ENCODE data around the gene TPRX1.
"Not testable (repeated sequence)": the region's sequence is repeated elsewhere in the genome, so short reads cannot be mapped to it uniquely, and the experiment has no call there.

Gene TPRX1

GRCh38 chr19:47768604-47769003, 35.7 kb downstream of the TPRX1 start:
- DNase-seq (ENCODE audit: low spot score): no peak

- DNase-seq (ENCODE audit: low spot score): no peak
These were observed 37.0 kb downstream of the TPRX1 start for GRCh38 chr19:47767349-47767748.

- DNase-seq (ENCODE audit: low spot score): no peak
These were observed 37.7 kb downstream of the TPRX1 start for GRCh38 chr19:47766670-47767069.

GRCh38 chr19:47766359-47766620, 38.1 kb downstream of the TPRX1 start:
- DNase-seq (ENCODE audit: low spot score): no peak

GRCh38 chr19:47765523-47766358, 38.6 kb downstream of the TPRX1 start:
- DNase-seq (ENCODE audit: low spot score): peak; percentile 70

- DNase-seq (ENCODE audit: low spot score): not testable (repeated sequence)
These were observed 39.6 kb downstream of the TPRX1 start for GRCh38 chr19:47764705-47765104.

DNA sequence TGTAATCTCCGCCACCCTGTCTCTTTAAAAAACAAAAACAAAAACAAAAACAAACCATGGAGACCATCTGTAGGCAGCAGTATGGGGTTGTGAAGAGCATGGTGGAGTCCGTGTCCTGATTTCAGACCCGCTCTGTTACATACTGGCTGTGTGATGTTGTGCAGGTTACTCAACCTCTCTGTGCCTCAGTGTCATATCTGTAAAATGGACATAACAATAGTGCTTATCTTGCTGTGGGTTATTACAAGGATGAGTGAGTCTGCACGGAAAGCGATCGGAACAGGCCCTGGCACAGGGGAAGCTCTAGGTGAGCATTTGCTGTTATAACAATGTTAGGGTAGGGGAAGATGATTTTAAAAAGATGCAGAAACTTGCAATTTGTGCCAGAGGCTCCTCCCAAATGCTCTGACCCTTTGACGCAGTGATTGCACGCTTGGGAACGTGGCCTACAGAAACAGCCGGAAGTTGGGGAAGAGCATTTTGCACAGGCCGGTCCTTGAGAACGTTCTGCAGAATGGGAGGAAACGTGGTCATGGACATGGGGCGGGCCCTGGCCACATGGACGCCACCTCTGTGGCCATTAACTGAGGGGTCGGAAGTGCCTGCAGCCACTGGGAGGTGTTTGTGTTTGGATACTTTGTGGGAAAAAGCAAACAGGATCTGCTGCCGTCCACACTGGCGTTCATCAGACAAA, 41.6 kb downstream of the TPRX1 start:
- DNase-seq (ENCODE audit: low spot score): no peak

DNA sequence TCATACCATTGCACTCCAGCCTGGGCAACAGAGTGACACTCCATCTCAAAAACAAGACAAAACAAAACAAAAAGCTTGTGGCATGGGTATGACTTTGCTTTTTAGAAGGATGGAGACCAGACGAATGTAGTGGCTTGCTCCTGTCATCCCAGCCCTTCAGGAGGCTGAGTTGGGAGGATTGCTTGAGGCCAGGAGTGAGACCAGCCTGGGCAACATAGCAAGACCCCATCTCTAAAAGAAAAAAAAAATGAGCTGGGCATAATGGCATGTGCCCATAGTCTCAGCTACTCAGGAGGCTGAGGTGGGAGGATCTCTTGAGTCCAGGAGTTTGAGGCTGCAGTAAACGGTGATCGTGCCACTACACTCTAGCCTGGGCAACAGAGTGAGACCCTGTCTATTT, 42.2 kb downstream of the TPRX1 start:
- DNase-seq (ENCODE audit: low spot score): no peak

DNA sequence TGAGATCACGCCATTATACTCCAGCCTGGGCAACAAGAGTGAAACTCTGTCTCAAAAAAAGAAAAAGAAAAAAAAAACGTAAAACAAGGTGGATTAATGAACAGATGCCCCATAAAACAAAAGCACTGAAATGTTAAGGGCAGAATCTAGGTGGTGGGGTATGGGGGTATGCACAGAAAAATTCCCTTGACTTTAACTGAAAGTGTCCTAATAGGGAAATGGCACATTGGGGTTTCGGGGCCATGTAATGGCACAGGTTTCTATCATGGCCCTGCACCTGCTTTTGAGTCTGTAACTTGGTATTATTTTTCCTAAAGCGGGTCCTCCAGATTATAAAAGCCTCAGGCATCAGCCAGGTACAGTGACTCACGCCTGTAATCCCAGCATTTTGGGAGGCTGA, 42.8 kb downstream of the TPRX1 start:
- DNase-seq (ENCODE audit: low spot score): no peak

DNA sequence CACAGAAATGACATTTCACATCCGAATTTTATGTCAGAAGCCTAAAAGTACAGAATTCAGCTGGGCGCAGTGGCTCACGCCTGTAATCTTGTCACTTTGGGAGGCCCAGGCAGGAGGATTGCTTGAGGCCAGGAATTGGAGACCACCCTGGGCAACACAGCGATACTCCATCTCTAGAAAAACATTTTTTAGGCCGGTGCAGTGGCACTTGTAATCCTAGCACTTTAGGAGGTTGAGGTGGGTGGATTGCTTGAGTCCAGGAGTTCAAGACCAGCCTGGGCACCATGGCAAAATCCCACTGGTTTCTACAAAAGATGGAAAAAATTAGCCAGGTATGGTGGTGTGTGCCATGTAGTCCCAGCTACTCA, 43.7 kb downstream of the TPRX1 start:
- no peak for DNase-seq (ENCODE audit: low spot score)

DNA sequence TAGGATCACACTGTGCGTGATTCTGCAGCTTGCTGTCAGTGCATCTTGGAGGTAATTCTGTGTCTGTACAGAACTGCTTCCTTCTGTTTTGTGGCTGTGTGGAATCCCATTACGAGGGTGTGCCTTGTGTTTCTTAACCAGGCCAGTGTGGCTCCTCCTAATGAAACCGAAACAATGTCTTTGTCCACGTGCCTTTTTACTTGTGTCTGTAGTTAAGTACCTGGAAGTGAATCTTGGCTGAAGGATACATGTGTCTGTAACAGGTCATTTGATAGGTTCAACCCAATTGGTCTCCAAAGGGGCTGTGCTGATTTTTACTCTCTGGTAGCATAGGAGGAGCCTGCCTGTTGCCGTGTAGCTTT, 45.9 kb downstream of the TPRX1 start:
- no peak for DNase-seq (ENCODE audit: low spot score)

GRCh38 chr19:47757617-47758442, 46.5 kb downstream of the TPRX1 start:
- no peak for DNase-seq (ENCODE audit: low spot score)

DNA sequence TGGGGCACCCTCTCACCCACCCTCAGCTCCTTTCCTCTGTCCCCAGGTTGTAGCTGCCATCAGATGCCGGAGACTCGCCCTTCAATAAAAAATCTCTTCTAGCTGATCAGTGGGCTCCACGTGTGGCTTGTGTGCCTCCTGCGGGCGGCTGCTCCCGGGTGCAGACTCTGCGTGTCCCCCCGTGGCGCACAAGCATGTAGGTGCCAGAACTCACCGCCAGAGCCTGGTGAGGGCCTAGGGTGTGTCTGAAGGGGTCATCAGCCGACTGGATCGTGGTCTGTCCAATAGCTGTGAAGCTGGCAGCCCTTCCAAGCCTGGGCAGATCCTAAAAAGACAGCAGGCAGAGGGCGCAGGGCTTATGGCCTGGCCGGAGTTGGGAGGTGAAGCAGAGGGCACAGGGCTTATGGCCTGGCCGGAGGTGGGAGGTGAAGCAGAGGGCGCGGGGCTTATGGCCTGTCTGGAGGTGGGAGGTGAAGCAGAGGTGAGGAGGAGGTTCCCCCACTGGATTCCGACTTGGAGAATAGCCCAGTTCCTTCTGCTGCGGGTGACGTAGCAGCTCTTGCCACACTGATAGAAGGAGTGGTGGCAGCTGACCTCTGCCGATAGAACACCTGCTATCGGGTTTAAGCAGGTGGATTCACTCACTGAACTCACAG, 47.3 kb downstream of the TPRX1 start:
- no peak for DNase-seq (ENCODE audit: low spot score)

GRCh38 chr19:47756627-47756929, 47.8 kb downstream of the TPRX1 start:
- DNase-seq (ENCODE audit: low spot score): no peak

DNA sequence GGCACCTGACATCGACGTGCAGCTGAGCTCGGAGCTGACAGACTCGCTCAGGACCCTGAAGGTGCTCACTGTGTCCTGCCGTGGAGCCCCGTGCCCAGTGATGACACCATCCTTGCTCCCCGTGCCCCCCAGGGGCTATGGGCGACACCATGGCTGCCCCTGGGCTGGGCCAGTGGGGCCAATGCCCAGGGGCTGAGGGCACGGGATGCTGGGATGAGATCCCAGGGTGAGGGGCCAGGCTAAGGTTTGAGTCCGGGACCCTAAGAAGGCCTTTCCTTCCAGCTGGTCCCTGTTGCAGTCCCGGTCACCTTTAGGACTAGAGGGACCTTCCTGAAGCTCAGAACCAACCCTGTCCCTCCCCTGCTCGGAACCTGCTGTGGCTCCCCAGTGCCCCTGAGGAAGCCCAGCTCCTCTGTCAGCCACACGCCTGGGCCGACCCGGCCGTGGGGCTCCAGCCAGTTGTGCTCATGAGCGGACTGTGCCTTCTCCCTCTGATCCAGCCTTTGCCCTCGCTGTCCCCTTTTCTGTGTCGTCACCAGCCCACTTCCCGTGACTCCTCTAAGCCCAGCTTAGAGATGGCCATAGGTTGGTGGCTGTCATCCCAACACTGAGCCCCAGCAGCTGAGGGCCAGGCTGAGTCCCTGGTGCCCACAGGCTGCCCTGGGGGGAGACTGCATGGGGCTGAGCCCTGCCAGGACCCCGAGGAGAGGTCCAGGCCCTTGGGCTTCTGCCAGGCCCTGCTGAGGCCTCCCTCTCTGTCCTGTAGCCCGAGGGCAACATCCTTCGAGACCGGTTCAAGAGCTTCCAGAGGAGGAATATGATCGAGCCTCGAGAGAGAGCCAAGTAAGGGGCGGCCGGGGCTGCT, 48.4 kb downstream of the TPRX1 start:
- DNase-seq (ENCODE audit: low spot score): no peak

GRCh38 chr19:47755065-47755761, 49.1 kb downstream of the TPRX1 start:
- no peak for DNase-seq (ENCODE audit: low spot score)

GRCh38 chr19:47754206-47755064, 49.9 kb downstream of the TPRX1 start:
- DNase-seq (ENCODE audit: low spot score): no peak

DNA sequence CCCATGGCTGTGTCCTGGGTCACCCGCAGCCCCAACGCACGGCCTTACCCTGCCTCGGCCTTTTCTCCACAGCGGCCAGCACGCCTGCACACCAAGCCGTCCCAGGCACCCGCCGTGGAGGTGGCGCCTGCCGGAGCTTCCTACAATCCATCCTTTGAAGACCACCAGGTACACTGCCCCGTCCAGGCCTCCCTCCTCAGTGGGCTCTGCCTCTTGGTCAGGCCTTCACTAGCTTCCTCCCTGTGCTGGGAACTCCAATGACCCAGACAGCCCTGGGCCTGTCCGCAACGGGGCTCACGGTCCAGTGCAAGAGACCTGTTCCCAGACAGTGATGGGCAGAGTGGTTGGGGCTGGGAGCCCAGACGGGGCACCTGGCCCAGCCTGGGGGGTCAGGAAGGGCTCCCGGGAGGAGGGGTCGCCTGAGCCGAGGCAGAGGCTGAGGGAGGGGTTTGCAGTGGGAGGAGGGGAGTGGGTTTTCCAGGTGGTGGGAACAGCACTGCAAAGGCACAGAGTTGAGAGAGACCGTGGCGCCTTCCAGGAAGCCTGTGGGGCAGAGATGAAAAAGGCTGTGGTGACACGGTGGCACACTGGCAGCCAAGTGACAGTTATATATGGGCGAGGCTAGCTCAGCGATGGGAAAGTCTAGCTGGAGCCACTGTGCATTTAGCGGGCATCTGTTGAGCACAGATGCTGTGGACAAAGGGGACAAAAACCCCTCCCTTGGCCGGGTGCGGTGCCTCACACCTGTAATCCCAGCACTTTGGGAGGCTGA, 51.7 kb downstream of the TPRX1 start:
- no peak for DNase-seq (ENCODE audit: low spot score)
